AG08395 (cell line): ENCODE results near the gene NLRP1.

Experiments used
- DNase-seq: peaks from one replicate; pipeline ENCODE4 v3.0.0; 2012; ENCODE audit warnings: mixed read lengths, low spot score

Gene NLRP1

DNA sequence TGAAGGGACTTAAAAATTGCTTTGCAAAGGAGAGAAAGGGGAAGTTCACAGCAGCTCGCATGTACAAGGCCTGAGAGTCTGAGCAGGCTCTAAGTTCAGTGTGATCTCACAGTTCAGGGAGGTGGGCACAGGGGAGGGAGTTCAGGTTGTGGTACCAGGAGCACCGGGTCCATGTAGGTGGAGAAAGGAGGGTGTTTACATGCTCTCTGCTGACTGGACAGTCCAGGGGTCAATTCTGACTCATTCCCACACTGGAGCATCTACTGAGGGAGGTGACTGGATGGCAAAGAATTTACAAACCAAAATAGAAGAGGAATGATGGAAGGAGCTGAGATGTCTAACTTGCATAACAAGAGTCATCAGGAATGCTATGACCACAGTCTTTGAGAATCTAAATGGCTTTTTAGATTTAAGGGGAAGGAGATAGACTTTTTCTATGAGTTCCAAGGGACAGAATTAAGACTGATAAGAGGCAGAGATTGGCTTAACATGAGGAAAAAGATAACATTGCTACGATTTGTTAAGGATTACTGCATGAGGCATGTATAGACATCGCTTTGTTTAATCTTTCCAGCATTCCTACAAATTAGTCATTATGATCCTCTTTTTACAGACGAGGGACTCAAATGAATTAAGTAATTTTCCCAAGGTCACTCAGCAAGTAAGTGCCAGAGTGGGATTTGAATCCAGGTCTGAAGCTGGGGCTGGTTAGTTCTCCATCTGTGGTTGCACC, 68.1 kb downstream of the NLRP1 start:
- peak; percentile 96 for DNase-seq

DNA sequence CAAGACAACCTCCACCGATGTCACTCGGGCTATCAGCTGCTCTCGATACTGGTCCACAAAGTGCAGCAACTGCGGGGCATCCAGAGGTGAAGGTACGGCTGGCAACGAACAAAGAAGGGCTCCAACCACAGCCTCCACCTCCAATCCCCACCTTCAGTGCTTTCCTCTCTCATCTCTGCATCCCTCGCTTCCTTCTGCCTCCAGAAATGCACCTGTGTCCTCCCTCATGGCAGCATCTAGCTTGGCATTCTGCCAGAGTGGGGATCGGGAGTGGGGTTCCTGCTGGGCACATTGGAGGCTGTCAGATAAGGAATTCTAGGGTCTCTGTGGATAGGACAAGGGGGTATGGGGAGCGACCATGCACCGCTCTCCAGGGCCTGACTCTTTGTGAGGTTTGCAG, 69.3 kb downstream of the NLRP1 start:
- DNase-seq, result no peak

DNA sequence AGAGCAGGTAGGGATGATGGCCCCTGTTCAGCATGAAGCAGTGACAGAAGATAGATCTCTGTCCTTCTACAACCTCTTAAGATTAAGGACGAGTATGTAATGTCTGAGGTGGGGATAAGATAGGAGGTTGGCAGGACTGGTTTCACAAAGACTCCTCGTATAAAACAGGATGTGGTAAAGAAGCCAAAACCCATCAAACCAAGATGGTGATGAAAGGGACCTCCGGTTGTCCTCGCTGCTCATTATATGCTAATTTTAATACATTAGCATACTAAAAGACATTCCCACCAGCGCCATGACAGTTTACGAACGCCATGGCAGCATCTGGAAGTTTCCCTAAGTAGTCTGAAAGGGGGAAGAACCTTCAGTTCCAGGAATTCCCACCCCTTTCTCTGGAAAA, 70.7 kb downstream of the NLRP1 start:
- no peak for DNase-seq

DNA sequence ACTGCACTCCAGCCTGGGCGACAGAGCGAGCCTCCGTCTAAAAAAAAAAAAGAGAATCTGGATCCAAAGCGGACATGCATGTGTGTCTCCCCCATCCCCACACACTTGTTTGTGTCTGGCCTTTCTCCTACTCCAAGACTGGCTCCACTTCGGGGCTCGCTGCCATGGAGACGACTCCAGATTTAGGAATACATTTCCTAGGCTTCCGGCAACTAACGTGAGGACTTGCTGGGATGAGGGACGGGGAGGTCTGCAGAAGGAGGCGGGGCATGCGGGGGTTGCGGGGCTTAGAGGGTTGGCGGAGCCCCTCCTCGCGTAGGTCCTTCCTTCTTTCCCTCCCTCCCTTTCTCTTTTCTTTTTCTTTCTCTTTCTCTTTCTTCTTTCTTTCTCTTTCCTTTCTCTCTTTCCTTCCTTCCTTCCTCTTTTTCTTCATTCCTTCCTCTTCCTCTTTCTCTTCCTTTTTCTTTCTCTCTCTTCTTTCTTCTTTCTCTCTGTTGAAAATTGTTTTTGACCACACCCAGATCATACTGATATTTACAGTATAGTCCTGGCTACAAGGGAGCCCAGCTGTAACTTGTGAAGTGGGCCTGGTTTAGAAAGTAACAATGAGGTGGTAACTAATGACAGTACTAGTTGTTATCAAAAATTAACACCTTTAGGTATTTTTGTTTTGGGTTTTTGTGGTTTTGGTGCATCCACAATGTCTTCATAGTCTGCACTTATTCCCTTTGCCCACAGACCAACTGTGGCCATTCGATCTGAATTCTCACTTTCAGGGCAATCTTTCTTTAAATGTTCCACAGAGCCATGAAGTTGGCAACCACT, 72.7 kb downstream of the NLRP1 start:
- no peak for DNase-seq

DNA sequence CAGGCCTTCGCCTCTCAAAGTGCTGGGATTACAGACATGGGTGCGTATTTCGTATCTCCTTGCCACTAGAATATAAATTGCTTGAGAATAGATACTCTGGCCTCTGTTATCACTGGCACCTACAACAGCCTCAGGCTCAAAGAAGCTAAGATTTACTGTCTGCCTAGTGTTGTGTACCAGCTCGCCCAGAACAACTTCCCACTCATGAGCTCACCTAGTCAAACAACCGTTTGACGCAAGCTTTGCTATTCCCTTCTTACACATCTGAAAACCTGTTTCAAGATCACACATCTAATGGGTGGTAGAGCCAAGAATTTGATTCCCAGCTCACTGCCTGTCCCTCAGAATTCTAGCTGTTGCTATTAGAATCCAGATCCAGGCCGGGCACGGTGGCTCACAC, 73.5 kb downstream of the NLRP1 start:
- no peak for DNase-seq

DNA sequence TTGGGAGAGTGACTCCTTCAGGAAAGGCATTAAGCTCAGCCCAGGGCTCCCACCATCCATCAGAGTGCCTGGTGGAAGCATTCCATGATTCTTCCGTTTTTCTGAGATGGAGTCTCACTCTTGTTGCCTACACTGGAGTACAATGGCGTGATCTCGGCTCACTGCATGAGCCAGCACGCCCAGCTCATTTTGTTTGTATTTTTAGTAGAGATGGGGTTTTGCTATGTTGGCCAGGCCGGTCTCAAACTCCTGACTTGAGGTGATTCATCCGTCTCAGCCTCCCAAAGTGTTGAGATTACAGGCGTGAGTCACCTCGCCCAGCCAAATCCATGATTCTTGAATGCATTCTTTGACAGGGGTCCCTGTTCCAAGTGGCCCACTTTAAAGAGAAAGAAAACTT, 74.8 kb downstream of the NLRP1 start:
- DNase-seq, result no peak

DNA sequence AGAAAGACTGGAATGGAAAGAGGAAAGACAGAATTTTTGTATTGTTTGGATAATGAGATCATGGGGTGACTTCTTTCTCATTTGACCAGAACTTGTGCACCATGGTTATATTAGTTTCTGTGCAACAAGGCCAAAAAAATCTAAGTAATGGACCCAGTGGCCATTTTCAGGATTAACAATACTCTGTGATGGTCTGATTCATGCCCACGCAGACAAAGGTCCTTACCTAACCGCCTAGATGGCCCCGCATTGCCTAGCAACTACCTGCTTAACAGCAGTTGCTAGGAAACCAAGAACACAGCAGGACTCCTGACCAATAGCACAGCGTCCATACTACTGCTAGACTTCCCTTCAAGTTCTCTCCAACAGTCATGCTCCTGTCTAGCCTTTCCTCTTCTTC, 75.5 kb downstream of the NLRP1 start:
- DNase-seq, result peak; percentile 27

DNA sequence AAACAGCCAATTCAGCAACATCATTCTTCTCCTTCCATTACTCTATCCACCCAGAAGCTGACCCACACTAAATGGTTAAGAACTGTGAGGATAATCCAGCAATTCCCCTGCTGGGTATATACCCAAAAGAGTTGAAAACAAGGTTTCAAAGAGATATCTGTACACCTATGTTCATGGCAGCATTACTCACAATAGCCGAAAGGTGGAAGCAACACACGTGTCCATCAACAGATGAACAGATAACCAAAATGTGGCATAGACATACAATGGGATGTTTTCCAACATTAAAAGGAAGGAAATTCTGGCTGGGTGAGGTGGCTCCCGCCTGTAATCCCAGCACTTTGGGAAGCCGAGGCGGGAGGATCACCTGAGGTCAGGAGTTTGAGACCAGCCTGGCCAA, 78.0 kb downstream of the NLRP1 start:
- no peak for DNase-seq

DNA sequence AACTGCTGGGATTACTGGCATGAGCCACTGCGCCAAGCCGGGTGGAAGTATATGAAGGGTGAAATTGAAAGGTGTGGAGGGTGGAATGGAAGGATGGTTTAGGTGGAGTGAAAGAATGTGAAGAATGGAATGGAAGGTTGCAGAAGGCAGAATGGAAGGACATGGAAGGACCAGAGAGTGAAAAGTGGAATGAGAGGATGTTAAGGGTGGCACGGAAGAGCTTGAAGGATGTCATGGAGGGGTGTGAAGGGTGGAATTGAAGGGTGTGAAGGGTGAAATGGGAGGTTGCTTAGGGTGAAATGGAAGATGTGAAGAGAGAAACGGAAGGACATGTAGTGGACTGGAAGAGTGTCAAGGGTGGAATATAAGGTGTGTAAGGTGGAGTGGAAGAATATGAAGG, 81.8 kb downstream of the NLRP1 start:
- no peak for DNase-seq

DNA sequence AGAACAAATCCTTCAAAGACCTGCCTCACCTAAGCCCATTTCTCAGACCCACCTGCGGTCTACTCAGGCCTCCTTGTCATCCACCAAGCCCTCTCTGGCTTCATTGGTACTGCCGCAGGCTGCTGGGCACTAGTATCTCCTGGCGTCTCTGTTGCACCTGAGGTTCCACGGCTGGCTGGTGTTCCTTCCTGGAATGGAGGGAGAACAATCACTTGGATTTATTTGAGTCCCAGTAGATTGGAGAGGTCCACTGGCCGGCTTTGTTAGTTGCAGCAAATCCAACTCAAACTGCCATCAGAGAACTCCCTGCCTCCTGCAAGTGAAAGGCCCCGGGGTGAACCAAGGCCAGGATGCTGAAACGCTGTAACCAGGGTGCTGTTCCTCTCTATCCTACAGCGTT, 82.6 kb downstream of the NLRP1 start:
- DNase-seq, result no peak

DNA sequence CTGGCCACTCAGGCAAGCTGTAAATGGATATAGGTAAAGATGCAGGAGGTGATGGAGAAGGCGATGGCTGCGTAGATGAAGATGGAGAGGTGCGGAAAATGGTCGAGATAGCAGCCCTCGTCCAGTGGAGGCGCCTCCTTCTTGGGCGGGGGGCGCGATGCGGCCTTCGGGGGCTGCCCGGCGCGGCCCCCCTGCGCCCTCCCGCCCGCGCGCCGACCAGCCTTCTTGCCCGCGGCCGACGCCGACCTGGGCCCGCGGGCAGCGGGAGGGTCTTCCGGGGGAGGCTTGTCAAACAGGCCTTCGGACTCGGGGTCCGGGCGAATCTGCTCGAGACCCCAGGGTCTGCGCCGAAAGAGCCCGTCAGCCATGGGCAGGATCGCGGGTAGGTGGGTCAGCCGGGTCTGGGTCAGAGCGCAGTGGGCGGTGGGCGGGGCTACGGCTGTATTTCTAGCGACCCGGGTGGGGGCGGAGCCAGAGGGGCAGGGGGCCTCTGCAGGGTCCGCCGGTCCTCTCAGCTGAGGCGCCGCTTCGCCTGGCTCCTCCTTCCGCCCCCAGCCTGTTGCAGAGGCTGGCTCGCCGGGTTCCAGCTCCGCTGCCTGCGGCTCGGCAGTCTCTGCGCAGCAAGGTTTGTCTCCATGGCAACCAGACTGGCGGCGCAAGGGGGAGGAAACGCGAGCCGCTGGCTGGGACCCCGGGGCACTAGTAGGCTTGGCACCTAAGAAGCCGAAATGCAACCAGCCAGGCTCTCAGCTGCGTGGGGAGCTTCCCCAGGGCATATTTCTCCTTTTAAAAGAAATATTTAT, 83.5 kb downstream of the NLRP1 start:
- DNase-seq, result peak; percentile 94

DNA sequence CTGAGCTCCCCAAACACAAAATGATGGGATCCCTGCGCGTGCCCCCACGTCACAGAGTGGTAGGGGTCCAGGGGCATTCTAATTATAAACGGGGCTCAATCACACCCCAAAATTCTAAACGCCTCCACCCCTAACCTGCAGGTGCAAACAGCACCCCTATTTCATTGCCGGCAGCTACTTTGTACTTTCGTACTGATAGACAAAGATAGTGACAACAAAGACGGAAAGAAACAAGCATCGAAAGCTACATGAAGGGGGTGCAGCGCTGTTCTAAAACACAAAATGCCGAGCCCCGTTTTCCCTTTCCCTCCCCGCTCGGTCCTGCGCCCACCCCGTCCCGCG, 84.1 kb downstream of the NLRP1 start:
- DNase-seq, result no peak

DNA sequence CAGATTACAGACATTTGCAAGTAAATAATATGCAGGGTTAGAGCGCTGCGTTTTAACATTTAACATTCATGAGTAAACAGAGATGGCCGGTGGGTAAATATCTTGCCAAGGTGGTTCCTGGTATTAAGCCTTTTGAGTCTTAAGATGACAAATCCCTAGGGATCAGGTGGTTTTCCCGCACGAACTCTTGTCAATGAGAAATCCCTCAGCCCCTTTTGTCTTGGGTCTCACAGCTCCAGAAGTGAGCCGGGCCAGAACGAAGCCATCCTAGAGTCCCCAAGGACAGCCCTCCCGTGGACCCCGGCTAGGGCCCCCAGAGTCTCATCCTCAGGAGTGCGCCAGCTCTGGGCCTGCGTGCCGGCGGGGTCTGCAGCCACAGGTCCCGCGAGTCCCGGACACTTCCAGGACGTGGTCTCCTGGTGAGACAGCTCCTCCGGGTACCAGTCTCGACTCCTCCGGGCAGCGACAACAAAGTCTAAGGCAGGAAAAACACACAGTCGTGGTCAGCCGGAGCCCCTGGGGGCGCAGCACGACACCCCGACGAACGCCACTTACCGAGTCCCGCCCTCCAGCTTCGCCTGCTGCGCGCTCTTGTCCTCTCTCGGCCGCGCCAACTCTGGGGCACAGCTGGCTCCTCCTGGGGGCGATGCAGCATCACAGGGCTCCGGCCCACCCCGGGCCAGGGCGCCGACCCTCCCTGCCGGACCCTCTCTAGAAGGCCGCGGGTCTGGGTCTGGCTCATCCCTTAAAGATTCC, 84.7 kb downstream of the NLRP1 start:
- peak; percentile 40 for DNase-seq

DNA sequence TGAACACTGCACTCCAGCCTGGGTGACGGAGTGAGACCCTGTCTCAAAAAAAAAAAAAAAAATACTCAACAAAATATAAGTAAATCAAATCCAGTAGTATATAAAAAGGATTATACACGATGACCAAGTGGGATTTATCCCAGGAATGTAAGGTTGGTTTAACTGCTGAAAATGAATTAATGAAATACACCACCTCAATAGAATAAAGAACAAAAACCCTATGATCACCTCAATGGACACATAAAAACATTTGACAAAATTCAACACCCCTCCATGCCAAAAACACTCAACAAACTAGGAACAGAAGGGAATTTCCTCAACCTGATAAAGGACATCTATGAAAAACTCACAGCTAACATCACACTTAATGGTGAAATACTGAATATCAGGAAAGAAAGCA, 91.3 kb downstream of the NLRP1 start:
- no peak for DNase-seq

DNA sequence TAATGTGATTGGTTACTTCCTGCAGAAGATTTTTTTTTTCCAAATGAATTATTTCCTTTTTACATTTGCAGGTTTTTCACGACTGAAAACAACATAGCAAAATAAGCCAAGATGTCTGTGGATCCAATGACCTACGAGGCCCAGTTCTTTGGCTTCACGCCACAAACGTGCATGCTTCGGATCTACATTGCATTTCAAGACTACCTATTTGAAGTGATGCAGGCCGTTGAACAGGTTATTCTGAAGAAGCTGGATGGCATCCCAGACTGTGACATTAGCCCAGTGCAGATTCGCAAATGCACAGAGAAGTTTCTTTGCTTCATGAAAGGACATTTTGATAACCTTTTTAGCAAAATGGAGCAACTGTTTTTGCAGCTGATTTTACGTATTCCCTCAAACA, 95.6 kb downstream of the NLRP1 start:
- DNase-seq, result no peak

DNA sequence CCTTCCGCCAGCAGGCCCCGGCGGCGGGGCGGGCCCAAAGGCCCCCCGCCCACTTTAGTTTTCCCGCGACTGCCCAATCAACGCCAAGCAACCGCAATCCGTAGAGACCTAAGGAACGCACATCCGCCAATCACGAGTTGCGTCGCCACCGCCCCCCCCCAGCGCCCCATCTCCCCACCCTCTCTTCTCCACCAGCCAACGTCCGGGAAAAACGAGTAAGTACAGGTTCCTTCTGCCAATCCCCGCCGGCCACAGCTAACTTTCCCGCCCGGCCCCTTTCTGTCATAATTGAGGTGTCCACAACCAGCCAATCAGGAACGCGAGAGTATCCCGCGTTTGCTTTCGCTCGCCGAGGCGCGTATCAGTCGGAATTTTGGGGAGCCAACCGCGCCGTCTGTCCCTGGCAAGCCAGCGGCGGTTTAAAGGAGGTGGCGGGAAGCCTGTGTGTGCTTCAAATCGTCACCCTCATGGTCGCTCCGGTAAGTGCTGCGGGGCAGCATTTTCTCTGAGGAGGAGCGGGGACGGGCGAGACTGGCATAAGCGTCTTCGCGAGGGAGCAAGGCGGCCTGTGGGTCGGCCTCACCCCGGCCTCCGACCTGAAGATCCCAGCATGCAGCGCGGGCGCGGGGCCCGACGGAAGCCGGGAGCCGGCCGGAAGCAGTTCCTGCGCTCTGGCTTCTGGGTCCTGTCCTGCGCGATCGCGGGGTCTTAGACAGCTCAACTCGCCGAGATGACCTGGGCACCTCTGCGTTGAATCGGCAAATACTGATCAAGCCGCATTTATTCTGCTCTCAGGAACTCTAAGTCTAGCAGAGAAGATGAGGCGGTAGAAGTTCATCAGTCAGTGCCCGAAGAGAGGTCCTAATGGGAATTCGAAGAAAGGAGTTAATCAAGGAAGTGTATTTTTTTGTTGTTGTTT, 97.8 kb downstream of the NLRP1 start, which contains the start of gene MIS12:
TSS of gene MIS12 (plus strand) at position 361 of the 919 bp plus-strand sequence. CDS start 2,297 bp downstream, outside the sequence.
- DNase-seq, result peak; percentile 99

DNA sequence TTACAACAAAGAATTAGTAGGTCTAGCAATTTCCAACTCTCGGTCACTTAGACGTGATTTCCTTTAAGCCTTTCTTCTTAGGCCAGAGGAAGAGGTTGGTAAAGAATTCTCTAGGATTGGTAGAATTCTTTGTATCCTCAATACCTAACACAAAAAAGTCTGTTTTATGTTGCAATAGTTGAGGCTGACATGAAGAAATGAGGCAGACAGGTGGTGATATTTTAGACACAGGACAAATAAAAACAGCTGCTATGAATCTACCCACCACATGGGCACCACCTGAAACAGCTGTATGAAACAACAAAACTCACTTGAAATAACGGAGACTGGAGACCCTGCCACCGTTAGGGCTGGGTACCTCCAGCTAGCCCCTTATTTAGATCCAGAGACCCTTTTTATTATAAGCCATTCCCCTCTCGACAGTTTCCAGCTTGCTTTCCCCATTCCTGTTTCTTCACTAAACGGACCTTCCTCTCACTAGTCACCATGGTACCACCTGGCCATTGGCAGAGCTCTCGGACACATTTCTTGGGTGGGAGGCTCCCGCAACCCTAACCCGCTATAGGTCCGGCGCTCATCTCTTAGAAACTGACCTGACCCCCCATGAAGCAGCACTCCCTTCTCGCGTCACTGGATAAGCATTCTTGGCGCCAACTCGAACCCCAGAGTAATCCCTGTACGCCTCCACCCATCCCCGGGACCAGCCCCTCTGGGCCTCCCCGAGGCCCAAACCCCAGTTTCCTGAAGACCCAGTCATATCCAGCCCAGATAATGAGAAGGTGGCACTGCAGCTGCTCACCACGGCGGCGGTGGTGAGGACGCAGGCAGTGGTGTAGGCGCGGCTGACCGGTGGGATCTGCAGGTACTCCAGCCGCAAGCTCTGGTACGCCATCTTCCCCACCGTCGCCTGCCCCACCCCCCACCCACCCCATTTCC, 98.8 kb downstream of the NLRP1 start, which contains the start of gene DERL2:
TSS of gene DERL2 (minus strand) at position 909 of the 936 bp plus-strand sequence. CDS start at position 892, 17 bp downstream.
- no peak for DNase-seq

DNA sequence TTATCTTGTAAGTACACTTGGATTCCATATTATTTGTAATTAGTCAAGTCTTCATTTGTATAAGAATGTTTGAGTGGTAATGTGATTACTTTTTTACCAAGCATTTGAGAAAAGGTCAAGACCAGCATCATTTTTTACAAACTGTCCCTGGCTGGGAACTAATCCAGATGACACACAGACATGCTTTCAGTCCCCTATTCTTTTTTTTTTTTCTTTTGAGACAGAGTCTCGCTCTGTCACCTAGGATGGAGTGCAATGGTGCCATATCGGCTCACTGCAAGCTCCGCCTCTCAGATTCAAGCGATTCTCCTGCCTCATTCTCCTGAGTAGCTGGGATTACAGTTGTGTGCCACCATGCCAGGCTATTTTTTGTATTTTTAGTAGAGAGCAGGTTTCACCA, 102.9 kb downstream of the NLRP1 start:
- no peak for DNase-seq

DNA sequence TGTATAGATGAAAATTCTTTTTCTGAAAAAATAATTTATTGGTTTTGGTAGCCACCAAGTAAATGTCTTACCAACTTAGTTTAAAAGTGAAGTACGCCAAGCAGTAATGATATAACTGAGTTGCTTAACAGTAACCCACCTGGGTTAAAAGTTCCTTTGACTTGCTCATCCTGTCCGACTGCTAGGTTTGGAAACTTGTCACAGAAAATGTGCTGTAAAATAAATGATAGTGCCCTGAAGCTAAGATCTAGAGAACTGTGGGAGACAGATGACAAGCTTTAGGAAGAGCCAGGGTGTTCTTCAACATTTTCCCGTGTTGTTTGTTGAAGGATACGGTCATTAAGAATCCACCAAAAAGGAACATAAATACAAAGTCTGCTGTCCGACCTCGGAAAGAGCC, 103.3 kb downstream of the NLRP1 start:
- DNase-seq, result no peak

DNA sequence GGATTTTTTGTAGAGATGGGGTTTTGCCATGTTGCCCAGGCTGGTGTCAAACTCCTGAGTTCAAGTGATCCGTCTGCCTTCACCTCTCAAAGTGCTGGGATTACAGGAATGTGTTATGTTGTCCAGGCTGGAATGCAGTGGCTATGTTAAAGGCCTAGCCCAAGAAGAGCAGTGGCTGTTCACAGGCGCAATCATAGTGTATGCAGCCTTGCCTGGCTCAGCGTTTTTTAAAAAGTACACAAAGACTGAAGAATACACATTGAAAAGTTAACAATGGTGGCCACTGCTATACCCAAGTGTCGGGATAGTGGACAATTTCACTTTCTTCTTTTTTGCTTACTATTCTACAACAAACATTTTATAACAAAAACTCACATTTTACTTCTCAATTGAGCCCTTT, 105.3 kb downstream of the NLRP1 start:
- no peak for DNase-seq
